Measurements from ENCODE around the gene CIB4.
"Not testable (repeated sequence)": the region's sequence is repeated elsewhere in the genome, so short reads cannot be mapped to it uniquely, and the experiment has no call there.

The CIB4 gene

DNA sequence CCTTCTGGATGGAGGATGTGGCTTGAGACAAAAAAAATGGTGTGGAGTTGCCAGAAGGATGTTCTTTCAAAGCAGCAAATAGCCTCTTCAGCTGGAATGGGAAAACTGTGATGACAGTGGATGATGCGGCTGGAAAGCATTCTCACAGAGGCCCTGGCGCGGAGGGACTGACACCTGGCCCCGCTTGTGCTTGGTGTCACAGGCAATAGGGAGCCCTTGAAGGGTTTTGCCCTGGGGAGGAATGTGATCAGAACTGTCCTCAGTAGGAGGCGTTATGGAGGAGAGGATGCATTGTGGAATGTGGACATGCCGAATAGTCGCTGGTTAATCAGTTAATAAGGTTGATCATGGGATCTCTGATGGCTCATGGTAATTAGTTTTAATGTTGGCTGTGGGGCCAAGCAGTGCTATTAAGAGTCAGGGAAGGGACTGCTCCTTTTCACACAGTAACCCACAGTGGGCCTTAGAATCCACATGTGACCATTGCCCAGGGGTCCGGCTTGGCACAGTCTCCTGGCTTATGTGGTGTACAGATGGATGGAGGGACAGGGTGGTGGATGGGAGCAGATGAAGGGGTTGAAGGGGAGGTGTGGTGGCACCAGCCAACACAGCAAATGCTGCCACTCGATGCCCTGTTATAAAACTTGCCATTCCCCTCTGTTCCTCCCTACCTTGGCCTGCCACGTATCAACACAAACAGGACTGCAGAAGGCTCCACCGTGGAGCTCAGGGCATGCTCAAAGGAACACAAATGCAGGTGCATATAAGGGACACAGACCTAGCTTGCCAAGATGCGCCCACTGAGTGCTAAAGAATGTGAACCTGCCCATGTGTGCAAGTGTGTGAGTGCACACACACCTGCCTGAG, 71.7 kb downstream of the CIB4 start:
- H3K9ac ChIP-seq, result no peak overlapping the region
- no peaks in the 10 kb centered on the region for H3K27me3 ChIP-seq (ENCODE audit: control insufficient read depth, insufficient read depth, low read length)
- H3K36me3 ChIP-seq (ENCODE audit: control insufficient read depth, insufficient read depth, low read length), result no peaks in the 10 kb centered on the region
- H3K79me2 ChIP-seq, result no peaks in the 10 kb centered on the region
- H3K4me3 ChIP-seq (ENCODE audit: low read depth, low read length), result no peak overlapping the region
- no peak overlapping the region for H2AFZ ChIP-seq
- H3K4me1 ChIP-seq, result no peaks in the 10 kb centered on the region
- no peaks in the 10 kb centered on the region for H3K9me3 ChIP-seq (ENCODE audit: control insufficient read depth, low read length)
- H3K27ac ChIP-seq, result no peak overlapping the region
- H3K4me2 ChIP-seq (ENCODE audit: low read length), result no peak overlapping the region
- TF ChIP-seq, protein P1, sequence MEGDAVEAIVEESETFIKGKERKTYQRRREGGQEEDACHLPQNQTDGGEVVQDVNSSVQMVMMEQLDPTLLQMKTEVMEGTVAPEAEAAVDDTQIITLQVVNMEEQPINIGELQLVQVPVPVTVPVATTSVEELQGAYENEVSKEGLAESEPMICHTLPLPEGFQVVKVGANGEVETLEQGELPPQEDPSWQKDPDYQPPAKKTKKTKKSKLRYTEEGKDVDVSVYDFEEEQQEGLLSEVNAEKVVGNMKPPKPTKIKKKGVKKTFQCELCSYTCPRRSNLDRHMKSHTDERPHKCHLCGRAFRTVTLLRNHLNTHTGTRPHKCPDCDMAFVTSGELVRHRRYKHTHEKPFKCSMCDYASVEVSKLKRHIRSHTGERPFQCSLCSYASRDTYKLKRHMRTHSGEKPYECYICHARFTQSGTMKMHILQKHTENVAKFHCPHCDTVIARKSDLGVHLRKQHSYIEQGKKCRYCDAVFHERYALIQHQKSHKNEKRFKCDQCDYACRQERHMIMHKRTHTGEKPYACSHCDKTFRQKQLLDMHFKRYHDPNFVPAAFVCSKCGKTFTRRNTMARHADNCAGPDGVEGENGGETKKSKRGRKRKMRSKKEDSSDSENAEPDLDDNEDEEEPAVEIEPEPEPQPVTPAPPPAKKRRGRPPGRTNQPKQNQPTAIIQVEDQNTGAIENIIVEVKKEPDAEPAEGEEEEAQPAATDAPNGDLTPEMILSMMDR (IDR thresholded peaks at IDR 0.05), result no peak

- no peak overlapping the region for H2AFZ ChIP-seq
- H3K9ac ChIP-seq, result no peak overlapping the region
- H3K4me3 ChIP-seq (ENCODE audit: low read depth, low read length), result no peak overlapping the region
- H3K27me3 ChIP-seq (ENCODE audit: control insufficient read depth, insufficient read depth, low read length), result no peaks in the 10 kb centered on the region
- H3K36me3 ChIP-seq (ENCODE audit: control insufficient read depth, insufficient read depth, low read length), result no peaks in the 10 kb centered on the region
- H3K4me1 ChIP-seq, result no peaks in the 10 kb centered on the region
- H3K4me2 ChIP-seq (ENCODE audit: low read length), result no peak overlapping the region
- no peak overlapping the region for H3K27ac ChIP-seq
- TF ChIP-seq, protein P1 (IDR thresholded peaks at IDR 0.05), result no peak
- no peaks in the 10 kb centered on the region for H3K9me3 ChIP-seq (ENCODE audit: control insufficient read depth, low read length)
- no peaks in the 10 kb centered on the region for H3K79me2 ChIP-seq
Observed at GRCh38 chr2:26568076-26568890, 72.9 kb downstream of the CIB4 start.

- Histone ChIP-seq H3K4me2 (ENCODE audit: low read length) (no peak overlapping the region), H3K79me2 (no peaks in the 10 kb centered on the region), H3K9ac (no peak overlapping the region), H3K4me1 (no peaks in the 10 kb centered on the region), H2AFZ (no peak overlapping the region), H3K27ac (no peak overlapping the region), H3K36me3 (ENCODE audit: control insufficient read depth, insufficient read depth, low read length) (no peaks in the 10 kb centered on the region), H3K4me3 (ENCODE audit: low read depth, low read length) (no peak overlapping the region), H3K9me3 (ENCODE audit: control insufficient read depth, low read length) (no peaks in the 10 kb centered on the region), H3K27me3 (ENCODE audit: control insufficient read depth, insufficient read depth, low read length) (no peaks in the 10 kb centered on the region)
- TF ChIP-seq, protein P1 (IDR thresholded peaks at IDR 0.05), result no peak
Observed at GRCh38 chr2:26567534-26567933, 73.6 kb downstream of the CIB4 start.

DNA sequence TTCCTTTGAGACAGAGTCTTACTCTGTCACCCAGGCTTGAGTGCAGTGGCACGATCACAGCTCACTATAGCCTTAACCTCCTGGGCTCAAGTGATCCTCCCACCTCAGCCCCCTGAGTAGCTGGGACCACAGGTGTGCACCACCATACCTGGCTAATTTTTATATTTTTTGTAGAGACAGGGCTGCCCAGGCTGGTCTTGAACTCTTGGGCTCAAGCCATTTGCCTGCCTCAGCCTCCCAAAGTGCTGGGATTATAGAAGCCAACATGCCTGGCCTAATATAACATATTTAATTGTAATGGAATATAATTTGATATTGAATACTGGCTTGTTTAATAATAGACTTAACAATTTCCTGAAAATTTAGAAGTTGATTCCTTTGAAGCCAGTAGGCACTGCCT, 74.4 kb downstream of the CIB4 start:
- H3K4me3 ChIP-seq (ENCODE audit: low read depth, low read length); H3K9ac ChIP-seq; H3K4me1 ChIP-seq; H3K36me3 ChIP-seq (ENCODE audit: control insufficient read depth, insufficient read depth, low read length); H3K9me3 ChIP-seq (ENCODE audit: control insufficient read depth, low read length); H3K27me3 ChIP-seq (ENCODE audit: control insufficient read depth, insufficient read depth, low read length); H3K27ac ChIP-seq; H2AFZ ChIP-seq; H3K4me2 ChIP-seq (ENCODE audit: low read length); H3K79me2 ChIP-seq: not testable (repeated sequence)

DNA sequence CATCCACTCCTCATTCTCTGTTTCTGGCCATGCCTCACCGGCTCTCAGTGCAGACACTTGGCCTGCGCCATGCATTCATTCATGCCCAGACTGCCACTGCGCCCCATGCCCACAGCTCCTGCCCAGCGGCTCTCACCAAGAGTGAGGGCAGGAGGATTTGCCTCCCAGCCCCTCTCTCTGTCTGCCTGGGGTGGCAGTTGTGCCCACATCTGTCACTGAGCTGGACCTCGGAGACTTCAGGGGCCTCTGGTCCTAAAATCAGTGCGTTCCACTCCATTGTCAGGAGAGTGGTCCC, 75.1 kb downstream of the CIB4 start:
- TF ChIP-seq, protein P1 (IDR thresholded peaks at IDR 0.05), result no peak
- H3K4me2 ChIP-seq (ENCODE audit: low read length), result no peak overlapping the region
- no peak overlapping the region for H2AFZ ChIP-seq
- H3K4me3 ChIP-seq (ENCODE audit: low read depth, low read length), result no peak overlapping the region
- H3K9me3 ChIP-seq (ENCODE audit: control insufficient read depth, low read length), result no peaks in the 10 kb centered on the region
- no peaks in the 10 kb centered on the region for H3K4me1 ChIP-seq
- H3K36me3 ChIP-seq (ENCODE audit: control insufficient read depth, insufficient read depth, low read length), result no peaks in the 10 kb centered on the region
- H3K27ac ChIP-seq, result no peak overlapping the region
- no peak overlapping the region for H3K9ac ChIP-seq
- H3K27me3 ChIP-seq (ENCODE audit: control insufficient read depth, insufficient read depth, low read length), result no peaks in the 10 kb centered on the region
- no peaks in the 10 kb centered on the region for H3K79me2 ChIP-seq

All from parathyroid adenoma (tissue), 2 donors.